Activated B cell treated with CpG ODN at 0.5 μM for 24 hours (primary cell): ENCODE data around the gene MYEOV. TPM values are rescaled to one million over a fixed set of nuclear protein-coding genes. Genes with fewer than 3 reads are reported as not detected.

Source experiments
- ATAC-seq: fragments of 200-7000 bp; cut with Tn5 transposase; one replicate; pipeline ENCODE4 v1.10.0; 2021; ENCODE audit warnings: low read depth, mild to moderate bottlenecking, moderate library complexity
- CTCF ChIA-PET: fragments of 350-600 bp; sonication (Branson Sonifier 250); formaldehyde crosslinking; loops from one replicate; lab custom pipeline; 2021; ENCODE audit warnings: antibody characterized with exemption; lab: Charles Lee
- POLR2A ChIA-PET: fragments of 350-600 bp; sonication (Branson Sonifier 250); formaldehyde crosslinking; loops from one replicate; lab custom pipeline; 2021; ENCODE audit warnings: antibody characterized with exemption; lab: Charles Lee
- DNase-seq: peaks from one replicate; pipeline ENCODE4 v3.0.0; 2022
- H3K27ac Mint-ChIP-seq: one replicate; pipeline ENCODE4 v1.8.0; 2020; ENCODE audit warnings: mixed read lengths
- H3K27me3 Mint-ChIP-seq: one replicate; pipeline ENCODE4 v1.8.0; 2021; ENCODE audit warnings: mixed read lengths
- H3K36me3 Mint-ChIP-seq: one replicate; pipeline ENCODE4 v1.8.0; 2021; ENCODE audit warnings: low read depth, mixed read lengths
- H3K4me1 Mint-ChIP-seq: one replicate; pipeline ENCODE4 v1.8.0; 2021; ENCODE audit warnings: mixed read lengths
- H3K4me3 Mint-ChIP-seq: one replicate; pipeline ENCODE4 v1.8.0; 2020; ENCODE audit warnings: mild to moderate bottlenecking, mixed read lengths
- H3K9me3 Mint-ChIP-seq: one replicate; pipeline ENCODE4 v1.8.0; 2020; ENCODE audit warnings: mixed read lengths
- intact Hi-C: fragments of 100-400 bp; cut with micrococcal nuclease; formaldehyde crosslinking; loops from one replicate; pipeline ENCODE4 v1.15.1; 2024
- total RNA-seq: library from RNA; stranded (reverse); gene quantifications from 2 replicates; pipeline ENCODE4 v1.2.3, GENCODE V29; 2022
- TF ChIP-seq, protein P1 (sequence below): fragments of 200-600 bp; IDR thresholded peaks from one replicate; pipeline ENCODE4 v1.8.0; 2022; ENCODE audit warnings: antibody characterized with exemption, mild to moderate bottlenecking

MYEOV gene
- total RNA-seq, 1 donor from 2014 or later: 0.62 TPM

DNA sequence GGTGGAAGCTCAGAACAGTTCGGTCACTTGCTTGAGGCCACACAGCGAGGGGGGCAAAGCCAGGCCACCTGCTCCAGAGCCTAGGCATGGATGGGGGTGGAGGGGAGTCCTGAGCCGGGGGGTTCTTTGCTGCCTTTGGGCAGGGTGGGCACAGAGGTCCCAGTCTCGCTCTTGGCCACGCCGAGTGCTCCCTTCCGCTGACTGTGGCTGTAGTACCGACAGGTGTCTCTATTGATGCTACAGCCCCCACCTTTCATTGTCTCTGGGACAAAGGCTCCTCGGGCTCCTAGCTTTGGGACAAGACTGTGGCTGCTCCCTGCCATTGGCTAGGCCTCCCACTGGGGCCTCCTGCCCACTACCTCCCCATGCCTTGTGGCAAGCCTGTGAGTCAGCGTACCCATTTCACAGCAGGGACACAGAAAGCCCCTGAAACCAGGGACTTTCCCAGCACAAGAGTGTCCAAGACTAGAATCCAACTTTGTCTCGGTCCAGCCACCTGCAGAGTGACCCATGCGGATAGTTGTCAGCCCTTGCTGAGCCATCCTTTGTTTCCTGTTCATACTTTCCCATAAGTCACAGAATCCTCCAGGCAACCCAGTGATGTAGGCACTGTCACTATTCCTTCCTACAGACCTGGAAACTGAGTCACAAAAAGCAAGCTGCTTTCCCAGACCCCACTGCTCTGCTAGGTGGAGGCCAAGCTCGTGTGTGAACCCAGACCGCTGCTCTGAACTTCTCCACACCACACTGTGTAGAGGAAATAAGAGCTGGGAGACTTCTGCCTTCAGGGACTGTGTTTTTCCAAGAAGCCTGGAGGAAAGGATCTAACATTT lies 17.2 kb downstream of the MYEOV start:
- H3K36me3 Mint-ChIP-seq: no peaks in the 10 kb centered on the region
- ATAC-seq: peak; percentile 49
- intact Hi-C loops: loop anchor here (1.0 kb wide), 1 partner anchor 13 kb away; no protein-coding TSS in a partner anchor

DNA sequence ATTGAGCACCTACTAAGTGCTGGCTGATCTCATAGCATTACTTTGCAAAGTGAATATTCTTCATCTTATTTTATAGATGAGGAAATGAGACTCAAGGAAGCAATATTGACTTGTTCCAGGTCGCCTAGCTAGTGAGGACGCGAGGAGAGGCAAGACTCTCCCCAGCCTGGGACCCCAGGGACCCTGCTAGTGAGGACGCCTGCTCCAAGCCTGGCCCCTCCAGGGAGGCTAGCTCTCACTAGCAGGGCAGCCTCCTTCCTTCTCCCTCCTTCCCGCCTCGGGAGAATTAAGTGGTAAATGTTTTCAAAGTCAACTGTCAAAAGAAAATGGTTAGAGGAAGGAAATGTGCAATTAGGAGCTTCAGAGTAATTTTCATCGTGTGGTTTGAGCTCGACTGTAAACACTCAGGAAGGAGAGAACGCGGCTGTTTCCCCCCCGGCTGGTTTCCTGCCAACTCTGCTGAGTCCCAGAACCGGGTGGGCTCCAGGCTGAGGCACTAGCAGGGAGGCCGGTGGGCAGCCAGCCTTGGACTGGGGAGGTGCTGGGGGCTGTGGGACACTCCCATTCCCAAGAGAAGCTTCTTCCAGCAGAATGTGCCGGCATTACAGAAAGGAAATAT lies 17.9 kb downstream of the MYEOV start:
- H3K4me3 Mint-ChIP-seq: peak overlapping the region; percentile 32
- no peaks in the 10 kb centered on the region for H3K27me3 Mint-ChIP-seq
- no peaks in the 10 kb centered on the region for H3K36me3 Mint-ChIP-seq
- ChIA-PET POLR2A (interaction anchor here (0.6 to 2.2 kb wide), 2 partner anchors 14 to 331 kb away, joined by 4 to 15 read pairs; no protein-coding TSS in a partner anchor), CTCF (interaction anchor here (1.0 kb wide), 1 partner anchor 19 kb away, joined by 3 read pairs; no protein-coding TSS in a partner anchor)
- H3K9me3 Mint-ChIP-seq: no peaks in the 10 kb centered on the region
- H3K4me1 Mint-ChIP-seq: peaks cover 27% of the 10 kb centered on the region
- DNase-seq (no peak), ATAC-seq (peak; percentile 18)
- TF ChIP-seq, protein P1, sequence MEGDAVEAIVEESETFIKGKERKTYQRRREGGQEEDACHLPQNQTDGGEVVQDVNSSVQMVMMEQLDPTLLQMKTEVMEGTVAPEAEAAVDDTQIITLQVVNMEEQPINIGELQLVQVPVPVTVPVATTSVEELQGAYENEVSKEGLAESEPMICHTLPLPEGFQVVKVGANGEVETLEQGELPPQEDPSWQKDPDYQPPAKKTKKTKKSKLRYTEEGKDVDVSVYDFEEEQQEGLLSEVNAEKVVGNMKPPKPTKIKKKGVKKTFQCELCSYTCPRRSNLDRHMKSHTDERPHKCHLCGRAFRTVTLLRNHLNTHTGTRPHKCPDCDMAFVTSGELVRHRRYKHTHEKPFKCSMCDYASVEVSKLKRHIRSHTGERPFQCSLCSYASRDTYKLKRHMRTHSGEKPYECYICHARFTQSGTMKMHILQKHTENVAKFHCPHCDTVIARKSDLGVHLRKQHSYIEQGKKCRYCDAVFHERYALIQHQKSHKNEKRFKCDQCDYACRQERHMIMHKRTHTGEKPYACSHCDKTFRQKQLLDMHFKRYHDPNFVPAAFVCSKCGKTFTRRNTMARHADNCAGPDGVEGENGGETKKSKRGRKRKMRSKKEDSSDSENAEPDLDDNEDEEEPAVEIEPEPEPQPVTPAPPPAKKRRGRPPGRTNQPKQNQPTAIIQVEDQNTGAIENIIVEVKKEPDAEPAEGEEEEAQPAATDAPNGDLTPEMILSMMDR: no peak
- intact Hi-C loops: loop anchor here (1.0 kb wide), 1 partner anchor 14 kb away; no protein-coding TSS in a partner anchor
- H3K27ac Mint-ChIP-seq: peak overlapping the region; percentile 58

More for the DNA sequence above, 17.2 kb downstream of the MYEOV start:
- ChIA-PET POLR2A (interaction anchor here (2.2 kb wide), 1 partner anchor 13 kb away, joined by 15 read pairs; no protein-coding TSS in a partner anchor), CTCF (interaction anchor here (1.0 kb wide), 1 partner anchor 19 kb away, joined by 3 read pairs; no protein-coding TSS in a partner anchor)
- Mint-ChIP-seq H3K27ac (no peak overlapping the region), H3K27me3 (no peaks in the 10 kb centered on the region), H3K9me3 (no peaks in the 10 kb centered on the region), H3K4me3 (no peak overlapping the region), H3K4me1 (peaks cover 27% of the 10 kb centered on the region)
- TF ChIP-seq, protein P1: no peak
- no peak for DNase-seq

DNA sequence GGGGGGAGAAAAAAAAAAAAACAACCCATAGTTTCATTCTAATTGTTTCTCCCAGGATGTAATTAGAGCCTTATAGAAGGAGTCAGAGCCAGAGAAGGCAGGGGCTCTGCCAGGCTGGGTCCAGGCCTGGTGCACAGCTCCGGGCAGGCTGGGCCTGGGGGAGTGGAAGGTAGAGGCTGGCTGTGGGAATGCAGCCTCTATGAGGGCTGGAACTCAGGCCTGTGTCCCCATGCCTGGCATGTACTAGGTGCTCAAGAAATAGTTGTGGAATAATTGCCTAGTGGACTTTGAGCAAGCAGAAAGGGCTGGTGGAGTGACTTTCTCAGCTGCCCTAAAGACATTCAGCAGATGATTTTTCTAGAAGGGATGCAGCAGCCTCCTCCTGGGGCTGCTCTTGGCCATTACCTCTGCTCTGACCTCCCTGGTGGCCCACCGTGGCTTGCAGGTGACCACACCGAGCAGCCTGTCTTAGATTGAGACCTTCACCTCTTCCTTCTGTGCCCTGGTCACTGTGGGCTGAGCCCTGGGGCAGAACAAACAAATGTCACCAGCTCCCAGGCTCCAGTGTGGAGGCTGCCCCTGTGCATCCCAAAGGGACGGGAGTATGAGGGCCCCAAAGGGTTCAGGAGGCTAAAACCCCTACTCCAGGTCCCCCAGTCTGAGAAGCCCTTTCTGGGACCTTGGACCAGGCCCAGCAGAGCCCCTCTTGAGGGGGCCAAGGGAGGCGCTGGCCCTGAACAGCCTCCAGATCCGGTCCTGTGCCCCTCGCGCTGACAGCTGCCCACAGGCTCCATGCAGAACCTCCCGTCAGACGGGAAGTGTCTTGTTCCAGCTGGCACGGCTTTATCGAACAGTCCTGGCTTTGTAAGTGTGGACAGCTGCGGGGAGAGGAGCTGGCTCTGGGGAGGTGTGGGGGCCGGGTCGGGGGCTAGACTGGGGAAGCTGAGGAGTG lies 18.8 kb downstream of the MYEOV start:
- no peak for ATAC-seq
- H3K4me1 Mint-ChIP-seq: peaks cover 27% of the 10 kb centered on the region
- intact Hi-C loops: no loop called here
- ChIA-PET CTCF (interaction anchor here (1.0 kb wide), 1 partner anchor 20 kb away, joined by 3 read pairs; no protein-coding TSS in a partner anchor), POLR2A (interaction anchor here (0.6 to 2.2 kb wide), 2 partner anchors 15 to 330 kb away, joined by 4 to 15 read pairs; no protein-coding TSS in a partner anchor)
- H3K36me3 Mint-ChIP-seq: no peaks in the 10 kb centered on the region
- peak; percentile 13 for DNase-seq
- peaks cover 3% of the 10 kb centered on the region for H3K9me3 Mint-ChIP-seq
- H3K27ac Mint-ChIP-seq: no peak overlapping the region
- no peak overlapping the region for H3K4me3 Mint-ChIP-seq
- TF ChIP-seq, protein P1: no peak
- no peaks in the 10 kb centered on the region for H3K27me3 Mint-ChIP-seq

DNA sequence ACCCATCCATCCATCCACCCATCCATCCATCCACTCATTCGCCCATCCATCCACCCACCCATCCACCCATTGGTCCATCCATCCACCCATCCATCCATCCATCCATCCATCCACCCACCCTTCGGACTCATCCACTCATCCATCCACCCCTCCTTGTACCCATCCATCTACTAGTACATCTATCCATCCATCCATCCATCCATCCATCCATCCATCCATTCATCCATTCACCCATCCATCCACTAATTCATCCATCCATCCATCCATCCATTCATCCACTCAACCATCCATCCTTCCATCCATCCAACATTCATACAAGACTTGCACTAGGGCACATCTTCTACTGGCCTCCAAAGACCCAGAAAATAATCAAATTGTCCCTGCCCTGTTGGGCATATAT lies 20.0 kb downstream of the MYEOV start:
- Mint-ChIP-seq H3K4me1 (peaks cover 27% of the 10 kb centered on the region), H3K27ac (no peak overlapping the region), H3K27me3 (no peaks in the 10 kb centered on the region), H3K4me3 (no peak overlapping the region), H3K9me3 (peaks cover 3% of the 10 kb centered on the region), H3K36me3 (no peaks in the 10 kb centered on the region)
- ChIA-PET CTCF (no interaction called here), POLR2A (no interaction called here)
- DNase-seq (no peak), ATAC-seq (no peak)
- TF ChIP-seq, protein P1: no peak
- intact Hi-C loops: no loop called here
